Measurements from ENCODE around the gene LUZP2.

DNA sequence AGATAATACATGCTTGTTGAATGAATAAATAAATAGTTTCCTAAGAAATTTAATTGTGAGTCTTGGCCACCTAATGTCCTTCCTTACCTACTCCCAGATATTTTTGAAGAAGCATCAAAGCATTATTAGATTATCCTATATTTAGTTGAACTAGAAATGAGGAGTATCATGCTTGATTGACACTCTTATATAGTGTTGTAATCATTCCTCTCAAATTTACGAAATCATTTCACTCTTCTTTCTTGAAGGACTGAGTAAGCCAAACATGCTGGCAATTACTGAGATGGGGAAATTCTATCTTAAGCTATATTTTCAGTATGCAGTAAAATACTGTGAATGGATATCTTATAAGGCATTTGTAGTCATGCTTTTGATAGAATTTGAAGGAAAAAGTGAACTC lies 189.0 kb downstream of the LUZP2 start:
- TF ChIP-seq, protein P1, sequence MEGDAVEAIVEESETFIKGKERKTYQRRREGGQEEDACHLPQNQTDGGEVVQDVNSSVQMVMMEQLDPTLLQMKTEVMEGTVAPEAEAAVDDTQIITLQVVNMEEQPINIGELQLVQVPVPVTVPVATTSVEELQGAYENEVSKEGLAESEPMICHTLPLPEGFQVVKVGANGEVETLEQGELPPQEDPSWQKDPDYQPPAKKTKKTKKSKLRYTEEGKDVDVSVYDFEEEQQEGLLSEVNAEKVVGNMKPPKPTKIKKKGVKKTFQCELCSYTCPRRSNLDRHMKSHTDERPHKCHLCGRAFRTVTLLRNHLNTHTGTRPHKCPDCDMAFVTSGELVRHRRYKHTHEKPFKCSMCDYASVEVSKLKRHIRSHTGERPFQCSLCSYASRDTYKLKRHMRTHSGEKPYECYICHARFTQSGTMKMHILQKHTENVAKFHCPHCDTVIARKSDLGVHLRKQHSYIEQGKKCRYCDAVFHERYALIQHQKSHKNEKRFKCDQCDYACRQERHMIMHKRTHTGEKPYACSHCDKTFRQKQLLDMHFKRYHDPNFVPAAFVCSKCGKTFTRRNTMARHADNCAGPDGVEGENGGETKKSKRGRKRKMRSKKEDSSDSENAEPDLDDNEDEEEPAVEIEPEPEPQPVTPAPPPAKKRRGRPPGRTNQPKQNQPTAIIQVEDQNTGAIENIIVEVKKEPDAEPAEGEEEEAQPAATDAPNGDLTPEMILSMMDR (conservative IDR thresholded peaks at IDR 0.05; ENCODE audit: low read length): no peak
- TF ChIP-seq EZH2phosphoT487 (IDR thresholded peaks at IDR 0.05; ENCODE audit: borderline replicate concordance, low read depth, low read length): no peak
